Fibroblast of lung (primary cell): ENCODE data around the gene NME7. TPM values are rescaled to one million over a fixed set of nuclear protein-coding genes. Genes with fewer than 3 reads are reported as not detected.

ENCODE experiments used
- DNase-seq, 2 donors: peaks; one replicate each; pipeline versions ENCODE4 v3.0.0 to v3.0.0-alpha.2; 2010; ENCODE audit warnings: low read depth in 2 of 2
- H2AFZ ChIP-seq: 2 replicates; pipeline ENCODE4 v1.5.1; 2012; ENCODE audit warnings: low read length, control low read depth, inconsistent platforms
- H3K27ac ChIP-seq: 2 replicates; pipeline ENCODE4 v1.5.1; 2011; ENCODE audit warnings: low read length, control low read depth; ENCODE audit not compliant: insufficient read depth
- H3K27me3 ChIP-seq: 2 replicates; pipeline ENCODE4 v1.5.1; 2011; ENCODE audit warnings: mild to moderate bottlenecking, low read length; ENCODE audit not compliant: control insufficient read depth, insufficient read depth
- H3K36me3 ChIP-seq: 2 replicates; pipeline ENCODE4 v1.5.1; 2011; ENCODE audit warnings: low read length; ENCODE audit not compliant: control insufficient read depth, insufficient read depth
- H3K4me1 ChIP-seq: 2 replicates; pipeline ENCODE4 v1.5.1; 2011; ENCODE audit warnings: low read length; ENCODE audit not compliant: control insufficient read depth, insufficient read depth; ENCODE audit errors: extremely low read depth
- H3K4me2 ChIP-seq: 2 replicates; pipeline ENCODE4 v1.5.1; 2011; ENCODE audit warnings: low read length, control low read depth; ENCODE audit not compliant: insufficient read depth; ENCODE audit errors: extremely low read depth
- H3K4me3 ChIP-seq, 4 experiments: fragments of 200-600 bp in 1 of 4; sonication (generic) in 1 of 4; replicated peaks in 1 of 4; 2 replicates each; pipeline ENCODE4 v1.5.1; 2011 to 2016; ENCODE audit warnings: low read length in 4 of 4, low read depth in 3 of 4, mild to moderate bottlenecking in 3 of 4, control low read depth in 2 of 4, inconsistent platforms in 1 of 4, mixed read lengths in 1 of 4; ENCODE audit not compliant: insufficient read depth in 1 of 4; ENCODE audit errors: control extremely low read depth in 1 of 4
- H3K79me2 ChIP-seq: 2 replicates; pipeline ENCODE4 v1.5.1; 2012; ENCODE audit warnings: mild to moderate bottlenecking, low read length, inconsistent platforms; ENCODE audit not compliant: control insufficient read depth, insufficient read depth
- H3K9ac ChIP-seq: 2 replicates; pipeline ENCODE4 v1.5.1; 2011; ENCODE audit warnings: mild to moderate bottlenecking, low read length, control low read depth; ENCODE audit not compliant: insufficient read depth
- H3K9me3 ChIP-seq: 2 replicates; pipeline ENCODE4 v1.5.1; 2012; ENCODE audit warnings: low read depth, low read length; ENCODE audit not compliant: control insufficient read depth, insufficient read depth
- H4K20me1 ChIP-seq: 2 replicates; pipeline ENCODE4 v1.5.1; 2011; ENCODE audit warnings: low read length; ENCODE audit not compliant: control insufficient read depth, insufficient read depth; ENCODE audit errors: extremely low read depth
- CTCF ChIP-seq, 2 donors: IDR thresholded peaks in 1 of 2; conservative IDR thresholded peaks in 1 of 2; 1 replicate in 1 of 2; 2 replicates in 1 of 2; pipeline ENCODE4 v1.5.1; 2011 to 2012; ENCODE audit warnings: low read length in 2 of 2, control low read depth in 1 of 2, inconsistent platforms in 1 of 2, low read depth in 1 of 2, mild to moderate bottlenecking in 1 of 2
- EZH2 ChIP-seq: IDR thresholded peaks from 2 replicates; pipeline ENCODE4 v1.5.1; 2012; ENCODE audit warnings: low read length, control low read depth, mild to moderate bottlenecking; ENCODE audit errors: missing control alignments
- polyA plus RNA-seq, 2 donors: library from polyadenylated mRNA; depleted of rRNA in 1 of 2; stranded (reverse) in 1 of 2; unstranded in 1 of 2; fragments of >200 nt; gene quantifications; 2 replicates each; pipeline ENCODE4 v1.2.1, GENCODE V29; 2011 to 2012; ENCODE audit warnings: missing spikeins in 1 of 2
- total RNA-seq: library from RNA; depleted of rRNA; stranded (reverse); fragments of >200 nt; gene quantifications from 2 replicates; pipeline ENCODE4 v1.2.1, GENCODE V29; 2014

NME7 gene
- total and polyA plus RNA-seq, 2 donors (not counting 1 experiment from before 2014, with no cell fraction given) = 21.0 to 30.8 TPM

- Histone ChIP-seq H3K9me3 (no peaks in the 10 kb centered on the region), H3K27me3 (no peaks in the 10 kb centered on the region), H4K20me1 (no peaks in the 10 kb centered on the region), H3K36me3 (no peaks in the 10 kb centered on the region), H3K9ac (no peak overlapping the region), H2AFZ (no peak overlapping the region), H3K27ac (no peak overlapping the region), H3K4me1 (no peaks in the 10 kb centered on the region), H3K4me2 (no peak overlapping the region), H3K4me3 (no peak overlapping the region), H3K79me2 (no peaks in the 10 kb centered on the region)
- no peak for DNase-seq
- no peak for TF ChIP-seq EZH2
- TF ChIP-seq CTCF (conservative IDR thresholded peaks at IDR 0.05 in 1 of 2, IDR thresholded peaks at IDR 0.05 in 1 of 2; ENCODE audit: low read depth in 1 of 2, low read length in 2 of 2) = no peak
Measured at GRCh38 chr1:169143984-169144383, 223.6 kb downstream of the NME7 start.

GRCh38 chr1:169143346-169143745 is 224.3 kb downstream of the NME7 start:
- no peaks in the 10 kb centered on the region for H3K27me3 ChIP-seq
- DNase-seq = no peak
- H3K9ac ChIP-seq = no peak overlapping the region
- no peaks in the 10 kb centered on the region for H3K36me3 ChIP-seq
- H3K4me3 ChIP-seq = no peak overlapping the region
- H2AFZ ChIP-seq = no peak overlapping the region
- no peak overlapping the region for H3K4me2 ChIP-seq
- no peaks in the 10 kb centered on the region for H4K20me1 ChIP-seq
- no peaks in the 10 kb centered on the region for H3K79me2 ChIP-seq
- no peaks in the 10 kb centered on the region for H3K9me3 ChIP-seq
- no peak overlapping the region for H3K27ac ChIP-seq
- TF ChIP-seq CTCF (conservative IDR thresholded peaks at IDR 0.05 in 1 of 2, IDR thresholded peaks at IDR 0.05 in 1 of 2; ENCODE audit: low read depth in 1 of 2, low read length in 2 of 2) (no peak), EZH2 (no peak)
- H3K4me1 ChIP-seq = no peaks in the 10 kb centered on the region

GRCh38 chr1:169142129-169142528 is 225.5 kb downstream of the NME7 start:
- Histone ChIP-seq H3K27me3 (no peaks in the 10 kb centered on the region), H3K9ac (no peak overlapping the region), H3K79me2 (no peaks in the 10 kb centered on the region), H3K4me1 (no peaks in the 10 kb centered on the region), H3K9me3 (no peaks in the 10 kb centered on the region), H3K4me3 (no peak overlapping the region), H3K36me3 (no peaks in the 10 kb centered on the region), H2AFZ (no peak overlapping the region), H3K4me2 (no peak overlapping the region), H4K20me1 (no peaks in the 10 kb centered on the region), H3K27ac (no peak overlapping the region)
- no peak for DNase-seq
- TF ChIP-seq EZH2 (no peak), CTCF (conservative IDR thresholded peaks at IDR 0.05 in 1 of 2, IDR thresholded peaks at IDR 0.05 in 1 of 2; ENCODE audit: low read depth in 1 of 2, low read length in 2 of 2) (no peak)
